Mucosa of descending colon (tissue), 3 donors: Measurements from ENCODE around the gene PROP1. TPM values are rescaled to one million over a fixed set of nuclear protein-coding genes. Genes with fewer than 3 reads are reported as not detected.
"Not testable (repeated sequence)": the region's sequence is repeated elsewhere in the genome, so short reads cannot be mapped to it uniquely, and the experiment has no call there.

Experiments
- ATAC-seq: fragments of 200-7000 bp; cut with Tn5 transposase; one replicate; pipeline ENCODE4 v1.9.1; 2020; ENCODE audit warnings: mild to moderate bottlenecking, moderate library complexity
- DNase-seq, 3 donors: peaks; one replicate each; pipeline ENCODE4 v3.0.0-alpha.2; 2020
- H3K36me3 ChIP-seq: fragments of 200-600 bp; one replicate; pipeline ENCODE4 v1.8.0; 2021; ENCODE audit warnings: low read depth, mild to moderate bottlenecking
- H3K4me1 ChIP-seq: fragments of 200-600 bp; one replicate; pipeline ENCODE4 v1.8.0; 2021; ENCODE audit warnings: low read depth, mild to moderate bottlenecking
- H3K4me3 ChIP-seq: fragments of 200-600 bp; one replicate; pipeline ENCODE4 v1.8.0; 2021; ENCODE audit warnings: mild to moderate bottlenecking
- H3K9me3 ChIP-seq: fragments of 200-600 bp; one replicate; pipeline ENCODE4 v1.8.0; 2021; ENCODE audit warnings: mild to moderate bottlenecking
- intact Hi-C, 2 donors: fragments of 100-400 bp; cut with DNase I in 1 of 2; cut with micrococcal nuclease in 1 of 2; formaldehyde crosslinking; loops; one replicate each; pipeline versions ENCODE4 v1.11.0 to v1.11.1; 2022; cut with DNase I, micrococcal nuclease
- long read RNA-seq, 2 donors: library from polyadenylated mRNA; unstranded; transcript quantifications; one replicate each; pipeline ENCODE4 v2.0.0, GENCODE V29; 2019 to 2021
- total RNA-seq, 3 donors: library from RNA; stranded (reverse); fragmentation: NEBNext Ultra II Directional in 2 of 3; extraction: Animal tissue kit (Norgen Biotek cat#: 25700) in 2 of 3; gene quantifications; one replicate each; pipeline versions ENCODE4 v1.2.1 to v1.2.4, GENCODE V29; 2021 to 2023
- TF ChIP-seq, protein P1 (sequence below): fragments of 200-600 bp; IDR thresholded peaks from one replicate; pipeline ENCODE4 v1.8.0; 2022; ENCODE audit warnings: antibody characterized with exemption, mild to moderate bottlenecking
- donor health status: DM: no; HTN: no; CAD: no; lungs with moderate emphysema.
- donor health status: DM: no; HTN: no; CAD: no.
- donor health status: DM: no; HTN: yes; CAD: no.

Gene PROP1
- total RNA-seq = not detected
- long read RNA-seq, donor 1 = 0 reads
- long read RNA-seq, donor 2 = 0 reads

DNA sequence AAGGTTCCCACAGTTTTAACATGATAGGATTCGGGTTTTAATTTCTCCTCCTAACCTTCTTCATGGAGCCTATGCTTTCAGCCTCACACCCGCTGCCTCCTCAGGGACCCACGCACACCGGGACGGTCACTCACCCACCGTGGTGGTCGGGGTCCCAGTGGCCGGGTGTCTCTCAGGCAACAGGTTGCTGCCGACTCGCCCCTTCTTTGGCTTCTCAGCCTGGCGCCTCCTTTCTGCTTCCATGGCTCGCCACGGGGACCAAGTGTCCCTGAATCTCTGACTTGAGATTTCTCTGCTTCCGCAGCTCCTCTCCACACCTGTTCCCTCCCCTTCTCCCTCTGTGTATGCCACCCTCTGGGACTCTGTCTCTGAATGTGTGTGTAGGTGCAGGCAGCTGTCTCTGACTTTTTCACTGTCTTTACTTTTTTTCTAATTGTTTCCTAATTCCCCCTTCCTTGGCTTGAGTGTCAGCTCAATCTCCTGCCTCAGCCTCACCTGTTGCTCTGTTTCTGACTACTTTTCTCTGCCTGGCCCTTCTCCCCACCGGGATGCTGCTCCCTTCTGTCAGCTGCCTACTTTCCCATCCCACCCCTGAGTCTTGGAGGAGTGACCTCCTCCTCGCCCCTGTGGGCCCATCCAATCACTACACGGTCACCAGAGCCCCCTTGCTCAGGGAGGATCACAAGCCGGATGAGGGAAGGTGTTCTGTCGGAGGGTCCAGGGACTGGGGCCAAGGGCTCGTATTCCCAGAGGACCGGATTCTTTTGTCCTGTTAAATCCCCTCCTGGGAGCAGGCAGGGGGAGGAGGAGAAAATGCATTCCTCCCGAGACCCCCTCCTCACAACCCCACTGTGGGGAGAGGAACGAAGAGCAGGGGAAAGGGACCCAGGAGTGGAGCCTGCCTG is at the start of gene PROP1:
Gene PROP1 (minus strand): TSS at position 552 of the 905 bp plus-strand sequence. CDS start 309 bp downstream, at position 243.
- DNase-seq = no peak
- Histone ChIP-seq H3K9me3 (no peaks in the 10 kb centered on the region), H3K36me3 (no peaks in the 10 kb centered on the region), H3K4me1 (no peaks in the 10 kb centered on the region), H3K4me3 (no peak within 1 kb of the TSS)
- intact Hi-C loops = no loop called here
- ATAC-seq = no peak
- TF ChIP-seq, protein P1, sequence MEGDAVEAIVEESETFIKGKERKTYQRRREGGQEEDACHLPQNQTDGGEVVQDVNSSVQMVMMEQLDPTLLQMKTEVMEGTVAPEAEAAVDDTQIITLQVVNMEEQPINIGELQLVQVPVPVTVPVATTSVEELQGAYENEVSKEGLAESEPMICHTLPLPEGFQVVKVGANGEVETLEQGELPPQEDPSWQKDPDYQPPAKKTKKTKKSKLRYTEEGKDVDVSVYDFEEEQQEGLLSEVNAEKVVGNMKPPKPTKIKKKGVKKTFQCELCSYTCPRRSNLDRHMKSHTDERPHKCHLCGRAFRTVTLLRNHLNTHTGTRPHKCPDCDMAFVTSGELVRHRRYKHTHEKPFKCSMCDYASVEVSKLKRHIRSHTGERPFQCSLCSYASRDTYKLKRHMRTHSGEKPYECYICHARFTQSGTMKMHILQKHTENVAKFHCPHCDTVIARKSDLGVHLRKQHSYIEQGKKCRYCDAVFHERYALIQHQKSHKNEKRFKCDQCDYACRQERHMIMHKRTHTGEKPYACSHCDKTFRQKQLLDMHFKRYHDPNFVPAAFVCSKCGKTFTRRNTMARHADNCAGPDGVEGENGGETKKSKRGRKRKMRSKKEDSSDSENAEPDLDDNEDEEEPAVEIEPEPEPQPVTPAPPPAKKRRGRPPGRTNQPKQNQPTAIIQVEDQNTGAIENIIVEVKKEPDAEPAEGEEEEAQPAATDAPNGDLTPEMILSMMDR = no peak

DNA sequence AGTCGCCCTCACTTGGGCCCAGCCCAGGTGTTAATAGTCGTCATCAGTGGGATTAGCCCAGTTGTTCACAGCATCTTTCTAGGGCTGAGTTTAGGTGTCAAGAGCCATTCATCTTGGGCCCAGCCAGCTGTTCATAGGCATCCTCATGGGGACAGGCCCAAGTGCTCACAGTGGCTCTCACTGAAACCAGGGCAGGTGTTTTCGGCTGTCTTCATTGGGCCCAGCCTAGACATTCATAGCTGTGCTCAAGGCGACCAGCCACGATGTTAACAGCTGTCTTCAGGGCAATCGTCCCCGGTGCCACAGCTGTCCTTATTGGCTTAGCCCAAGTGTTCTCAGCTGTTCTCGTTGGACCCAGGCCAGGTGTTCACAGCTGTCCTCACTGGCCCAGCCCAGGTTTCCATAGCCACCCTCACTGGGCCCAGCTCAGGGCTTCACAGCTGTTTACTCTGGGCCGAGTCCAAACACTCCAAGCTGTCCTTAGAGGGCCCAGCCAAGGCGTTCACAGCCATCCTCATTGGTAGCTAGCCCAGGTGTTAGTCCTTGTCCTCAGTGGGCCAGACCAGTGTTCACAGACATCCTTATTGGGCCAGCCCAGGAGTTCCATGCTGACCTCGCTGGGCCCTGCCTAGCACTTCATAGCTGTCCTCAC is 23.5 kb upstream of the PROP1 start:
- intact Hi-C loops = not testable (repeated sequence)

DNA sequence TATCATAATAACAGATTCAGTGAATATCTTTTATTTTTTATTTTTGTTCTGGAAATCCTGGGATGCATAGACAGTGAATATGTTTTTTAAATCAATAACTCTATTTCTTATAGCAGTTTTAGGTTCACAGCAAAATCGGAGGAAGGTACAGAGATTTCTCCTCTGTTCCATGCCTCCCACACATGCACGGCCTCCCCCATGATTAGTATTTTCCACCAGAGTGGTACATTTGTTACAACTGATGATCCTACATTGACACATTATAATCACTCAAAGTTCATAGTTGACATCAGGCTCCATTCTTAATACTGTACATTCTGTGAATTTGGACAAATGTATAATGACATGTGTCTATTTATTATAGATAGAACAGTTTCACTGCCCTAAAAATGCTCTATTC is 16.7 kb upstream of the PROP1 start:
- H3K4me3 ChIP-seq, H3K36me3 ChIP-seq, intact Hi-C loops, ATAC-seq, H3K9me3 ChIP-seq, DNase-seq, H3K4me1 ChIP-seq: not testable (repeated sequence)

More for the DNA sequence above, 23.5 kb upstream of the PROP1 start:
- not testable (repeated sequence) for H3K36me3 ChIP-seq, H3K4me3 ChIP-seq, H3K9me3 ChIP-seq, H3K4me1 ChIP-seq
- ATAC-seq = peak; percentile 34
- DNase-seq = peak in 1 of 3 donors; percentile 5

DNA sequence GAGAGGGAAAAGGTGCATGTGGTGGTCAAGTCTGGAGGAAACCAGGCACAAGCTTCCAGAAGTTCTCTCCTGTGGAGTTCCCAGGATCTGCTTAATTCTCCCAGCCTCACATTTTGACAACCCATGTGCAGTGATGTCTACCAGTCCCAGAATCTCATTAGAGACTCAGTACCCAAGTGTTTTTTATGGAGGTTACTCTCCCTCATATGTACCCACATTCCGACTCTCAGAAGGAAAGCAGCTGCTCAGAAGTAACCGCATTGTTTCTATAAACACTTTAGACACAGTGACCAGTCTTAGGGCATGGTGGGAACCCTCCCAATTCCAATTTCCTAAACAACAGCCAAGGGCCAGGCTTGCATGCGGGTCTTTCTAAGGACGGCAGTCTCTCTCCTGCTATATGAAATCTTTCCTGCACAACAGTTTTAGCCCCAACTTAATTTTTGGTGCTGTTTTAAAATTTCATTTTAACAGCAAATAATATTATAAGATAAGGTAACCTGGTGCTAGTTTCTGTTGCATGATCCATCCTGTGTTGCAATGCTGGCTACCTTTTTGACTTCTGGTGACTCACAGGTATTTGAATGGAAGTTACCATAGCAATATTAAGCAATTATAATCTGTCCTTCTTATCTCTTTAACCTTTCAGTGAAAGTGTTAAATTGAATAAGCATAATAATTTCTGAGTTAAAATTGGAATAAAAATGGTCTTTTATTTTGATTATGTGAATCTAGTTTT is 15.9 kb upstream of the PROP1 start:
- H3K4me3 ChIP-seq, H3K4me1 ChIP-seq, H3K36me3 ChIP-seq, DNase-seq, ATAC-seq, intact Hi-C loops, H3K9me3 ChIP-seq: not testable (repeated sequence)

DNA sequence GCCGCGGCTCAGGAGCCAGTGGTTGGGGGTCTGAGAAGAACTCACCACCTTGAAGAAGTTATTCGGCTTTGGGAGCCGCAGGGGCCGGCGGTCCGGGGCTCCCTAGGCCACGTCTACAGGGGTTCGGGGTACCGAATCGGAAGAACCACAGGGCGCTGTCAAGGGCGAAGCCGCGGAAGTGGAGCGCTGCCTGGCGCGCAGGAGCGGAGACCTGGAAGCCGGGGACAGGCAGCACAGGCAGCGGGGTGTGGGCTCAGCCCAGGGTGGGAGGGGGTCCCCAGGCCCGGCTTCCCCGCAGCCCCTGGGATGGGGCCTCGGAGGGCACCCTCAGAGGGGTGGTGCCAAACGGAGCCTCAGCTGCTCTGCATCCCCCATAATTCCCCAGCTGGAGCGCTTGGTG is 11.2 kb upstream of the PROP1 start:
- H3K4me1 ChIP-seq, H3K4me3 ChIP-seq, ATAC-seq, H3K36me3 ChIP-seq, H3K9me3 ChIP-seq, DNase-seq, intact Hi-C loops: not testable (repeated sequence)

DNA sequence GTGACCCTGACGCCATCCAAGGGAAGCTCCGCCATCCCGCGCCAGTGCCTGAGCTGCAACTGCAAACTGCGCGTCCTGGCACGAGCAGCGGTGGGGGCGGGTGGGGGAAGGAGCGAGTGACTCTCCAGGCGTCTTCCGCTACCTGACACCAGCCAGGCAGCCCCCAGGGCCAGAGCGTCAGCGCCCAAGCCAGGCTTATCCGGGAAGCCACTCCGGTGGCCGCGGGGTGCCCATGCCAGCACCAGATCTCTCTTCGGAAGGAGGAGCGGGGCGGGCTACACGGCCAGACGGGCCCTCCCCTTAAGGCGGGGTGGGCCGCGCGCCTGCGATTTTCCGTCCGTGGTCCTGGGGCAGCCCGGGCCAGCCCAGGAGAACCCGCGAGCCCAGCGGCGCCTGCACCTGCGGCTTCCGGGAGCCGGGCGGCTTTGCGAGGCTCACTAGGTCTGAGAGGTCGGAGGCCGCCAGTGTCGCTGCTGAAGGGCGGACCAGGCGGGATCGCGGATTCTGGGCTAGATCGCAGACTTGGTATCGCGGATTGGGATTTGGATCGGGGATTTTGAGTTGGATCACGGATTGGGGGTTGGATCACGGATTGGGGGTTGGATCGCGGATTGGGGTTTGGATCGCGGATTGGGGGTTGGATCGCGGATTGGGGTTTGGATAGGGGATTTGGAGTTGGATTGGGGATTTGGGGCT is 10.6 kb upstream of the PROP1 start:
- H3K4me1 ChIP-seq, H3K9me3 ChIP-seq, ATAC-seq, intact Hi-C loops, H3K36me3 ChIP-seq, DNase-seq, H3K4me3 ChIP-seq: not testable (repeated sequence)

DNA sequence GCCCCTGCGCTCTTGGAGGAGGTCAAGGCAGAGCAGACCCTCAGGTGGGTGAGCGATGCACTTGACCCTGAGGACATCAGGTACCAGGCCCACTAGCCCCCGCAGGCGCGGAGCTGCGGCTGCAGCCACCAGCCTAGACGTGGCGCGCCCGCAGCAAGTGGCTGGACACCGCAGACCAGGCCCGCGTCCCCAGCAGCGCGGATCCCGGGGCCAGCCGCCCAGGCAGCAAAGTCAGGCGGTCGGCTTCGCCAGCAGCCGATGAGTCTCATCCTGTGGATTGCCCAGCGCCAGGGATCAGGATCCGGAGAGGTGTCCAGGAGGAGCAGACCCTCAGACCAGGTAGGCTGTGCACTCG is 10.1 kb upstream of the PROP1 start:
- H3K9me3 ChIP-seq, H3K4me1 ChIP-seq, intact Hi-C loops, ATAC-seq, H3K36me3 ChIP-seq, H3K4me3 ChIP-seq, DNase-seq: not testable (repeated sequence)

DNA sequence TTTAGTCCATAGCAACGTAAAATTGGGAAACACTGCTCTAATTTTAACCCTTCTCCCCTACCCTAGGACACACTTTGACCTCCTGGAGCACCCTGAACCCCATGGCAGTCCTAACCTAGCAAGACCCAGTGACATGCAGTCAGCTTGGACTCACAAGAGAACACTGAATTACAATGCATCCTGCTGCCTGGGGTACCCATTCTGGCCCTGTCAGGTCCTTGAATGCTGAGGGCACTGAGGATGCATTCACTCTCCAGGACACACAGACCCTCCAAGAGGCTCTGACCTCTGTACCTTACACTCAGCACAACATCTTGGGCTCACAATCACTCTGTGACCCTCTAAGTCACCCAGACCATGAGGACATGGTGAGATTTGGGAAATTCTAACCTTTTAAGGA is 1.8 kb upstream of the PROP1 start:
- H3K36me3 ChIP-seq = no peaks in the 10 kb centered on the region
- H3K4me1 ChIP-seq = no peaks in the 10 kb centered on the region
- DNase-seq (no peak), ATAC-seq (no peak)
- H3K4me3 ChIP-seq = no peak overlapping the region
- TF ChIP-seq, protein P1 = no peak
- intact Hi-C loops = no loop called here
- H3K9me3 ChIP-seq = no peaks in the 10 kb centered on the region
